Ovary (tissue), 3 donors: ENCODE data around the gene XPNPEP1.

Experiments
- POLR2A ChIP-seq: fragments of 450-650 bp; IDR thresholded peaks from one replicate; pipeline ENCODE4 v1.6.1; 2017; ENCODE audit warnings: antibody characterized with exemption, mild to moderate bottlenecking, moderate library complexity
- TF ChIP-seq, protein P1 (sequence below), 3 donors: fragments of 450-650 bp in 2 of 3; fragments of 200-600 bp in 1 of 3; IDR thresholded peaks; one replicate each; pipeline versions ENCODE4 v1.5.1 to v1.8.0; 2016 to 2022; ENCODE audit warnings: antibody characterized with exemption in 3 of 3, mild to moderate bottlenecking in 1 of 3
- donor health status: DM: no; HTN: no; CAD: no.

DNA sequence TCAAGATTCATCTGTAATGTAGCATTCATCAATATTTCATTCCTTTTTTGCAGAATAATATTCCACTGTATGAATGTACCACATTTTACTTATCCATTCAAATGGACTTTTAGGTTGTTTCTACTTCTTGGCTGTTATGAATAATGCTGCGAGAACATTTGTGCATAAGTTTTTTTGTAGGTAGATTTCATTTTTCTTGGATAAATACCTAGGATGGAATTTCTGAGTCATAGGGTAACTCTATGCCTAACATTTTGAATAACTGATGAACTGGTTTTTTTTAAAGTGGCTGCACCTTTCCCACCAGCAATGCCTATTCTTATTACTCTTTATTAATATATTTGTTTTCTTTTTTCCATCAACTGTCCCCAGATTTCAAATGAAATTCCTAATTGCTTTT is 9.1 kb upstream of the XPNPEP1 start:
- no peak for TF ChIP-seq POLR2A
- TF ChIP-seq, protein P1, sequence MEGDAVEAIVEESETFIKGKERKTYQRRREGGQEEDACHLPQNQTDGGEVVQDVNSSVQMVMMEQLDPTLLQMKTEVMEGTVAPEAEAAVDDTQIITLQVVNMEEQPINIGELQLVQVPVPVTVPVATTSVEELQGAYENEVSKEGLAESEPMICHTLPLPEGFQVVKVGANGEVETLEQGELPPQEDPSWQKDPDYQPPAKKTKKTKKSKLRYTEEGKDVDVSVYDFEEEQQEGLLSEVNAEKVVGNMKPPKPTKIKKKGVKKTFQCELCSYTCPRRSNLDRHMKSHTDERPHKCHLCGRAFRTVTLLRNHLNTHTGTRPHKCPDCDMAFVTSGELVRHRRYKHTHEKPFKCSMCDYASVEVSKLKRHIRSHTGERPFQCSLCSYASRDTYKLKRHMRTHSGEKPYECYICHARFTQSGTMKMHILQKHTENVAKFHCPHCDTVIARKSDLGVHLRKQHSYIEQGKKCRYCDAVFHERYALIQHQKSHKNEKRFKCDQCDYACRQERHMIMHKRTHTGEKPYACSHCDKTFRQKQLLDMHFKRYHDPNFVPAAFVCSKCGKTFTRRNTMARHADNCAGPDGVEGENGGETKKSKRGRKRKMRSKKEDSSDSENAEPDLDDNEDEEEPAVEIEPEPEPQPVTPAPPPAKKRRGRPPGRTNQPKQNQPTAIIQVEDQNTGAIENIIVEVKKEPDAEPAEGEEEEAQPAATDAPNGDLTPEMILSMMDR (IDR thresholded peaks at IDR 0.05): no peak
